ENCODE results near the gene AMOTL1.

- TF ChIP-seq POLR2A (IDR thresholded peaks at IDR 0.05) (no peak), CTCF (IDR thresholded peaks at IDR 0.05) (no peak)
Observed at GRCh38 chr11:94909371-94909820, 141.2 kb downstream of the AMOTL1 start.

Data from right lobe of liver (tissue), 4 donors.